Measurements from ENCODE around the gene COBL.

COBL gene

DNA sequence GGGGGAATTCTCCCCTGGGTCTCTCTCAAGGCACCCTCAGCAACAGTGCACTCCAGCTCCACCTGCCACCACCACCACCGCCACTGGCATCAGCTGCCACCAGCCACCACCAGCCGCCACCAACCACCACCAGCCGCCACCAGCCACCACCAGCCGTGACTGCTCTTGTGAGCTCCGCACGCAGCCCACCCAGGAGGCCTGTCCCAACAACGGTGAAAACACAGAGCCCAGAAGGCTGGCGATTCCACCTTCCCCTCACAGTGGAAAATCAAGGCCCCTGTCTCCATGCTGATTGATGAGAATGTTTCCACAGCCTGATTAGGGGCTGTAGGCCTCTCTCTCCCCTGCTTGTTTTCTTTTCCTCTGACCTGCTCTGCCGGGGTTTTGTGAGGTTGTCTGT, 41.1 kb downstream of the COBL start:
- DNase-seq (ENCODE audit: low read depth), result no peak

DNA sequence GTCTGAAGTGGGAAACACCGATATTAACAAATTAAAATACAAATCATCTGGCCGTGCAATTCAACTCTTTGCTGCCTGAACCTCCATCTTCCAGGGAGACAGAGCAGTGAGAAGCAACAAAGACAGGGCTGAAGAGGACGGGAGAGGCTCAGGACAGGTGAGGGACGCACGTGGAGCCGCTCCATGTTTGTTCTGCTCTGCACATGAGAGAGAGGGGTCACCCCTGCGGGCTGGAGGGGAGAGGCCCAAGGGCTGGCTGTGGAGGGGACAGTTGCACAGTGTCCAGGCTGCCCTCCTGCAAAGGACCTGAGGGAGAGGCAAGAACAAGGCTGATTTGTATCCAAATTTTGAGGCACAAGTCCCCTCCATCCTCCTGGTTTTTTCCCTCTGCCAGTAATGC, 41.7 kb downstream of the COBL start:
- no peak for DNase-seq (ENCODE audit: low read depth)

DNA sequence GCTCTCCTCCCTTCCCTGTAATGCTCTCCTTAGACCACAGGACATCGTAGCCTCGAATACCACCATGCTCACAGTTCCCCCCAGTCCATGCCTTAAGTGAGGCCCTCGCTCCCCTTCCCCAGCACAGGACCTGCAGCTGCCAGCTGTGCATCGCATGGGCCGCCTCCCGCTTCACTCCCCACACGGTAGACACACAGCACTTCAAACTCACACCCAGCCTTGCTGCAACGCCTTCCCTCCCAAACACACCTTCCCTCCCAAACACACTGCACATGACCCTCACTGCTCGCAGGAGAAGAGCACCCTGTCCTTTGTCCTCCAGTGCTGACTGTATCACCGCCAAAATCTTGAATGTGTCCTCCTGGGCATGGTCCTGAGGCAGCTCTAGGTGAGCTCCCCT, 42.6 kb downstream of the COBL start:
- no peak for DNase-seq (ENCODE audit: low read depth)

DNA sequence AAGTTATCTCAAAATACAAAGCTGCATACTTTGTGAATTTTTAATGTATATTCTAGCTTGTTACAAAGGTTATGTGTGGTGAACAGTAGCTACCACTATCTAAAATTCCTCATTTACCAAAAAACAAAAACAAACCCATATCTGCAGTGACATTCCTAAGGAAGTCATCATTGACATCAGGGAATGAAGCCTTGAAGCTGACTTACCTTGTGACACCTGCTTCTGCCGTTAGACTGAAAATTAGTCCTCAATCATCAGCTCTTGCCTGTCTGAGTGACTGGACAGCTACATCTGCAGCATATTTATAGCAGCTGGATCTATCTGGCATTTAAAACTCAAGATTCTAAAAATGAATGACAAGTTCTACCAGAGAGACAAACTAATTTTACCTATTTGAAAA, 43.2 kb downstream of the COBL start:
- DNase-seq (ENCODE audit: low read depth), result no peak

DNA sequence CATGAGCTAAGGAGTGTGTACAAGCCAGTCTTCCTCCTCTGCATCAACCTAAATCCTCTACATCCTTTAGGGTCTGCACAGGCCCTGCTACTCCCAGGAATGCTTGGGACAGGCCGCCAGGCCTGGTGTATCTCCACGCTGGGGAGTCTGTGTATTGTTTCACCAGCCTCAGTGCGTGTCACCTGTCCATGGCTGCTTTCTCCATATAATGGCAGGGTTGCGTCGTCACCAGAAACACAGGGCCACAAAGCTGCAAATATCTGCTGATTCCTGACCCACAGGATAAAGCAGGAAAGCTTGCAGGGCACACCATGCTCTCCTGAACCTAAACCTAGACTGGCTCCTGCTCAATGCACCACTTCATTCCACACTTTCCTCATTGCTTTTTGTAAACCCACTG, 45.6 kb downstream of the COBL start:
- no peak for DNase-seq (ENCODE audit: low read depth)

DNA sequence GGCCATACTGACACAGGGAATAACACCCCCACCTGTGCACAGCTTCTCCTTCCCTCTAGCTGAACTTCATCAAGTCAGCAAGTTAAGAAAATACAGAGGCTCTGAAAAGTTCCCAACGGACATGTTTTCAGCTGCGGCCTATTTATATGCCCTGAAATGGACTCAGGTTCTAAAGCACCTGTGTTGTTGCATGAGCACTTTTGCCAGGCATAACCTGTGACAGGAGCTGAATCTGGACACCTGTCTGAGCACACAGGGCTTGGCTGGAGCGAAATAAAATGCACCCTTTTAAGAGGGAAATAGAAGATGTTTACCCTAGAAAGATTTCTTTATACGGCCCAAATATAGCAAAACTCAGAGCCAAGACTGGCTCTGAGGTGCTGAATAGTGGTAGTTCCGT, 46.7 kb downstream of the COBL start:
- no peak for DNase-seq (ENCODE audit: low read depth)

DNA sequence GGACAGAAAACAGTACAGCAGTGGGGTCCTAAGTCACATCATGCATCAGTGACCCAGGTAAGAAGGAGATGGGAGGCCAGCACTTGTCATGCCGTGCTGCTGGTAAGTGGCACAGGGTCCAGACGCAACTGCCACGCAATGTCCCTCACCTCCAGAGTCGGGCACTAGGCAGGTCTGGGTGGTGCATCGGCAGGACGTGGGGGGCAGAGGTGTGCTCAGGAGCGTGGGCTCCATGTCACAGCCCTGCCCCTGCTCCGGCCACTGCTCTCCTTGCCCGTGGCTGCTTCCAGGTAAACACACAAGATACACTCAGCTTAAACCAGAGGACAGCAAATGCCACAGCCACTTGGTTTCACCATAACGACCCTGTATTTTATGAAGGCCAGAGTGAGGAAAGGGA, 47.3 kb downstream of the COBL start:
- DNase-seq (ENCODE audit: low read depth), result no peak

DNA sequence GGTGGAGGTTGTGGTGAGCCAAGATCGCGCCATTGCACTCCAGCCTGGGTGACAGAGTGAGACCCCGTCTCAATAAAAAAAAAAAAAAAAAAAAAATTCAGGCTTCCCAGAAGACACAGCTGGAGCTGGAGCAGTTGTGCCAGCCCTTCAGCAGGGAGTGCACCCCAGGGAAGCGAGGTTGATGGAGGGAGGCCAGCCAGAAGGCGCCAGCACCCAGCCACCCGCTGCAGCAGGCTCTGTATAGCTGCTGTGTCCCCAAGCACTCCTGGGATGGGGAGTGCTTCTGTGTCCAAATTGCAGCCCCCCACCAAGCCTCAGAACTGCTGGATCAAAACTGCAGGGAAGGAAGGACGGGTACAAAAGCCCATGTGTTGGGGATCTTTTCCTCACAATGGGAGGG, 47.8 kb downstream of the COBL start:
- no peak for DNase-seq (ENCODE audit: low read depth)

DNA sequence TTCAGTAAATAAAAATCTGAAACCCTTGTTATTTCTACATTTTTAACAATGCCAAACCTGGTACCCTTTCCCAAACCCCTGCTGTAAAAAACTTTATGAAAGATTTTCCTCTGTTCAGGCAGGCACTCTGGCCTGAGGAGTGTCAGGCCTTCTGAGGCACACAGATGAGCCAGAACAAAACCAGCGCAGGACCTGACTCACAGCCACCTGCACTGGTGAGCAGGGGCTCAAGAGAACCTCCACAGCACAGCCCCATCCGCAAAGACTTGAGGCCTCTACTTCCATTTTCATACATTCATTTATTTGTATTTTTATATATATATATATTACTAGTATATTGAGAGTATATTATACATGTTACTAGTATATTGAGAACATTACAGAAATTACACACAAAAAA, 49.4 kb downstream of the COBL start:
- no peak for DNase-seq (ENCODE audit: low read depth)

DNA sequence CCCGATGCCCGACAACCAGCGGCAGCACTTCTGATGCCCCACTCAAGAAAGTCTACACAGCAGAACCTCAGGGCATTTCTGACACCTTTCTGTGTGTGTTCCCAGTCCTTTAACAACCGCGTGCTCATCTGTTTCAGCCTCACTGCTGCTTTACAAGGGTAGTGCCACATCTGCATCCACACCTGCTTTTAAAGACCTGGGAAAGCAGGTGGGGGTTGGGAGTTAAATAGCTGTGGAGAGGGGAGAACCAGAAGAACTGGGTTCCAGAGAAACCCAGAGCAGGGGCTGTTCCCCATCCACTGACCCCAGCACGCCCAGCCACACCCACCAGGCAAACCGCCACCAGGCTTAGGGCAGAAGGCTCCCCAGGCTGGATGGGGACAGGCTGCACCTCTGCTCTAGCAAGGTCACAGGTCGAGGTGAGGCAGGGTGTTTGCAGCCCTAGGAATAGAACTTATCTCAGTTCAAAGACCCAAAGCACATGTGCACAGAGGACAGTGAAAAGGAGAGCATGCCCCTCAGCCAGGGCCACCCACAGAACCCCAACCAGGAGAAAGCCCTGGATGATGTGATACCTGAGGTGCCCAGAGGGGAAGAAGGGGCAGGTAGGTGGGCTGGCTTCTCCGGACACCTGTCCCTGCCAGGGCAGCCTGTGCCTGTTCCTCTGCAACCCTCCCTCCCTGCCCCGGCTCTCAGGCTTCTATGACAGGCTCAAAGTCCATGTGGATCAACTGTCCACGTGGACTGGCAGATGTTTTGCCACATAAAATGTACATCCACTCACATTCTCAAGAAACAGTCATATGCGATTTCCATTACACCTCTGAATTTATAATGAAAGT, 51.3 kb downstream of the COBL start:
- no peak for DNase-seq (ENCODE audit: low read depth)

DNA sequence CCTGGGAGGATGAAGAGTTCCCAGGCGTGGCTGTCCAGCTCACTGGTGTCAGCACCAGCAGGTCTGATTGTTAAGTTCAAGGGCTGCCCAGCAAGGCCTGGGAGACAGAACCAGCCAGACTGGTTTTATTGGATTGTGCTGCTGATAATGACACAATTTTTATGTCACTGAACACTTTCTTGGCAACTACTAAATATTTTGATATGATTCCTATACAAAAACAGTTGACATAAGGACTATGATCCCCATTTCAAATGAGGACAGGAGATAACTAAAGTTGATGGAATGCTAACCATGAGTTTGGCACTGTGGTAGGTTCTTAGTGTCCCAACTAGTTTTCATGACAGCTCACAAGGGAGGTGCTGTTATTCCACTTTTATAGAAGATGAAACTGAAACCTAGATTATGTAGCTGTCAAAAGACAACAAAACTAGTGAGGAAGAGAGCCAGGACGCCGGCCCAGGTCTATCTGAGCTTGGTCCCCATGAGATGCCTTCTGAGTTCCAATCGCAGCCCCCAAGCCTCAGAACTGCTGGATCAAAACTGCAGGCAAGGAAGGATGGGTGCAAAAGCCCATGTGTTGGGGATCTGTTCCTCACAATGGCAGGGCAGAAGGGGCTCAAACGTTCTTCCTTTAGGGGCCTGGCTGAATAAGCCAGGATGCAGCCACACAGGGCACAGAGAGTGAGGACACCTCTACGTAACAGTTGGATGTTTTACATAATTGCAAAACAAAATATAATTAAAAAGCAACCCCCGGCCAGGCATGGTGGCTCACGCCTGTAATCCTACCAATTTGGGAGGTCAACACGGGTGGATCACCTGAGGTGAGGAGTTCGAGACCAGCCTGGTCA, 52.8 kb downstream of the COBL start:
- DNase-seq (ENCODE audit: low read depth), result no peak

DNA sequence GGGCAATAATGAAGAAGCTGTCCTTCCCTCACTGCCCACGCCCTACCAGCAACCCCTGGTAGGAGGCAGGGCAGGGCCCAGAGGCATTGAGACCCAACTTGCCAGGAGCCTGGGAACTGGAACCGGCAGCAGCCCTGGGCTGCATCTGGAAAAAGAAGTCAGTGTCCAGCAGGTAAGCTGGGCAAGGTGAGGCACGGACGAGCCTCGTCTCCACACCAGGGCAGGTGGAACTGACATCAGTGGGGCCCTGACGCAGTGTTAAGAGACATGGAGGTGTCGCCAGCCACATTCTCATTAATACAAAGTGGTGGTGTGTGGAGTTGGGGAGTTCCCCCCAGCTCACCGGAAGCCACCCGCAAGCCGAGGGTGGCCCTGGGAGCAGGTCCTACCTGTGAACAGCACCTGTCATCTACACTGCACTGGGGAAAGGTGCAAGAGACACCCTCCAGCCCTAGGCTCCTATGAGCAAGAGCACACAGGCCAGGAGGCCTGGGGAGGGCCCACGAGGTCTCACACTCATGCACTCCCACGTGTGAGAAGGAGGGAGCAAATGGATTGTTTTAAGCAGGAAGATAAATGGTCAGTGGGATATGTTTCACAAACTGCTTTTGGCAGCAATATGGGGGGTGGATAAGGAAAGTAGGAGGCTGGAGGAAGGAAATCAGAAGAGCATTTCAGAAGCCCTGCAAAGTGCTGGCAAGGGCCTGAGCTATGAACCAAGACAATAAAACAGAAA, 53.6 kb downstream of the COBL start:
- no peak for DNase-seq (ENCODE audit: low read depth)

DNA sequence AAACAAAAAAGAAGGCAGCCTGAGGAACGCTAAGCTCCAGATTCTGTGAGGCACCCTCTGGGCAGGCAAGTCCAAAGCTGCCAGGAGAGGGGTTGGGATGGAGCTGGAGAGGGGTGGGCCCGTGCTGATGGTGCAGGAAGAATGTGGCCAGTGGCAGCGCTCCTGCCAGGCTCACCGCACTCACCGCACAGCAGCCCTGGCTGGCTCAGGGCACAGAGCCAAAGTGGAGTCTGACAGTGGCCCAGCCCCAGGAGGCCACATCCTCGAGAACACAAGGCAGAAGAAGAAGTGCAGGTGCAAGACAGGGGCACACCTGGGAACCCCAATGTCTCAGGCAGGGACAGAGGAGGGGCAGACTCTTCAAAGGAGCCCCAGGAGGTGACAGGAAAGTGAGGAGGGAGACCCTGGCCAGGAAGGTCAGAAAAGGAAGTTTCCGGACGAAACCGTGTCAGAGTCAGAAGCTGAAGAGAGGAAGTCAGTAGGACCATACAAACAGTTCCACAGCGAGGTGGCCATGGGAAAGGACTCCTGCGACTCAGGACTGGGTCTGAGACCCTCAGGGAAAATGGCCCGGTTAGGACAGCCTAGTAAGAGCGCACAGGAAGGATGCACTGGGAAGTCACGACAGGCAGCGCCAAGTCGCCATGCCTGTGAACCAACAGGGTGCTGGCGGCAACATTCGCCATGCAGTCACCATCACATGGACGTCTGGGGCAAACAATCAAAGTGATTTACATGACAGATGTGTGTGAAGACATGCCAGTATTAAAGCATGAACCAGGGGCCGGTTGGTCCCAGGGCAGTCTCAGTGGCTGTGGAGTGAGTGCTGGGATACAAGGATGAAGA, 54.4 kb downstream of the COBL start:
- no peak for DNase-seq (ENCODE audit: low read depth)

DNA sequence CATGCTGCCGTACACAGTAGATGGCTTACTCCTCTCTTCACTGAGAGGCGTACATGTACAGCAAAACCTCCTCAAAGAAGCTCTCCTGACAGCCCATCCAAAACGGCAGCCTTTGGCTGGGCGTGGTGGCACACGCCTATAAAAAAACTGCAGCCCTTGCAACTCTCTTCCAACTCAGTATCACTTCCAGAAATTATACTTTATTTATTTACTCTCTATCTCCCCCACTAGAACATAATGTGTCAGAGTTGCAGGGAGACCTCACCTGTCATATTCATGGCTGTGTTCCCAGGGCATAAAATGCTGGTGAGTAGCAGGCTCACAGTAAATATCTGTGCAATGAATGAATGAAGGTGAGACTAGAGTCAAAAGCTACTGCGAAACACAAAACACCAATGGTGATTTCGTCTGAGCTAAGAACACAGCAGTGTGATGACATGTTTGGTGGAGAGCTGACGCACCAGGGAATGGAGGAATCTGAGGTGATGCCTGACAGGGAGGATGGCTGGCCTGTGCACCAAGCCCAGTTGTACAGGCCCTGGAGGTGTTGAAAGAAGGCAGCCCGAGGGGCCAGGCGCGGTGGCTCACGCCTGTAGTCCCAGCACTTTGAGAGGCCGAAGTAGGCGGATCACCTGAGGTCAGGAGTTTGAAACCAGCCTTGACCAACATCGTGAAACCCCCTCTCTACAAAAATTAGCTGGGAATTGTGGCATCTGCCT, 55.3 kb downstream of the COBL start:
- DNase-seq (ENCODE audit: low read depth), result no peak

DNA sequence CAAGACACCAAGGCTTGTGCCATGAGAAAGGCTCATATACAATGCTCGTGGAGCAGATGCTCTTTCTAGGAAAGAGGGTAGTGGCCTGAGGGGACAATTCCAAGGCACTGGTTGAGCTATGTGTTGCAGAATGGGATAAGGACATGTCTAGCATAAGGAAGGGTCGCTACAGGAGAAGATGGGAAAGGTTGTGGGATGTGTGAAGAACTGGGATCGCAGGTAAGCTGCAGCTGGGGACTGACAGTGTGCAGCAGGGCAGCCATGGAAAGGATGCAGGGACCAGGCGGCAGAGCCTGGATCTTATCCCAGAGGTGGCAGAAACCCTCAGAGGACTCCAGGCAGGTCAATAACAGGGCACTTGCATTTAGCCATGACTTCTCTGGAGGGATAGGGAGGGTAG, 56.1 kb downstream of the COBL start:
- no peak for DNase-seq (ENCODE audit: low read depth)

DNA sequence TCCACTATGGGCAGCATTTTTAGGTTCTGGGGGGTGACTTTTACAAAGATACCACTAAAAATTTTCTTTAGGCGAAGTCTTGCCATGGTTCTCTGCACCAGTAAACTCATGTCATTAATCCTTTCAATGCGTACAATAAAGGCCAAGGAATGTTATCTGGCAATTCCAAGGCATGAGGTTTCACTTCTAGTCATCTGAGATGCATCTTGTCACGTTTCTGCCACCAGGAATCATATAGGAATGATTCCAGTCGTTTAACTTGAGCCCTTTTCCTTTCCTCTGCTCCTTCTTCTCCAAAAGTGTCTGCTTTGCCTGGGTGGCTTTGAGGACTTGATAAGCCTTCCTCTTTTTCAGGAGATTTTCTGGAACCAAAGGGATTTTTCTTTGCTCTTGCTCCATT, 56.8 kb downstream of the COBL start:
- no peak for DNase-seq (ENCODE audit: low read depth)

DNA sequence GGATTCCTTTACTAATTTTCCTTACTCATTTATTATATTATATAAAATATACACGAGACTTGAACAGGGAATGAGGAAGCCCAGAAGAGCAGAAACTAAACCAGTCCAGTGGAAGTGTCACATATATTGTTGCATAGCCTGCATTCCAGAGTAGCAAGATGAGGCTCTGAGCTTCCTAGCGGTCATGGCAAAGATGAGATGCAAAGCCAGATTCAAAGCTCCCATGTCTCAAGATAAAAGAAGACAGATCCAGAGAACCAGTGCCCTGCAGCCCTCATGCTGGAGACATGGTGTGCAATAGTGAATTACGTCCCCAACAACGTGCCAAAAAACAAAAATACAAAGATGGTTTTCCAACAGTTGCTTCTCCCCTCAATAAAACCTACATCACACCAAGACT, 59.7 kb downstream of the COBL start:
- DNase-seq (ENCODE audit: low read depth), result no peak

DNA sequence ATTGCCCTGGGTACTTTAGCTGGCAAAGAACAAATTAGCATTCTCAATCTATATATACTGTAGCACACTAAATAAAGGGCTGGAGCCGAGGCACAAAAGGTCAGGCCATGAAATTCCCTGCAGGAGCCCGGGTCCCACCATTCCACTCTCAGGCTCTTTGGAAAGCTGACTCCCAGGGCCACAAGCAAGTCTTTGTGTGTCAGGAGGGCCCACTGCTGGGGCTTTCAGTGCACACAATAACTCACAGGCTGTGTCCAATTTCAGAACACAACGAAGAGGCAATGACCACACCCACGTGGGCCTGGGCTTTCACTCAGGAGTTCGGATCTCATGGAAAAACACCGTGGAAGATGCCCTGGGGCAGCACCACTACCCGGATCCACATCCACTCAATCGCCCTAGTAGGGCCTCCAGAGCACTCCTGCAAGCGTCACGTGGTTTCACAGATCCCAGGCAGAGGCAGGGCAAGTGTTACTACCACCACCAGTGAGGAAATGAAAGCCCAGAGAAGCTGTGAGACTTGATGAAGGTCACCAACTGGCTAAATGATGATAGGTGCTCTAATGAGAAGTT, 60.3 kb downstream of the COBL start:
- DNase-seq (ENCODE audit: low read depth), result no peak

DNA sequence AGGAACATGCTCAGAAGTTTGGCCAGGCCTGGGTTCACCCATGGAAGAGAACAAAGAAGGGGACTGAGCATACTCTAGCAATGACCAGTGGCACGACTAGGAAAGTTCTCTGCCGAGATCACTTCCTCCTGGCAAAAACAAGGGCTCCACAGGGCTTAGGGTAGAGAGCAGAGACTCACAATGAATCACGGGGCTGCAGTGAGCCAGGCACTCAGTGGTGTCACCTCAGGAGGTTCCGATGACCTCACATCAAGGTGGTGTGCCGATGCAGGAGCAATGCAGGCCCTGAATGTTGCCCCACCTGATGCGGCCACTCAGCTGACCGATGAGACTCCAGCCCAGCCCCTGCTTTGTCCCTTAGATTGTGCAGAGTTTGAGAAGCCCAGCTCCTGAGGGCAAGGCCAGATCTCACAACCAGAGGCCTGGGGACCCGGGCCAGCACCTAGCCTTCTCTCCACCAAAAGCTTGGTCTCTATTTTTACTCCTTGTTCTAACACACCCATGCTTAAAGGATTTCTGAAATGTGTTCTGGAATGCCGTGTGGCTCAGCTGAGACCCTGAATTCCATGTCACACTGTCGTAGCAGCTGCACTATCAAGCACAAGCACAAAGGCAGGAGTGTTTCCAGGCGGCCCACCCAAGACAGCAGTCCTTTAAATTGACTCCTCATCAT, 60.9 kb downstream of the COBL start:
- DNase-seq (ENCODE audit: low read depth), result no peak

DNA sequence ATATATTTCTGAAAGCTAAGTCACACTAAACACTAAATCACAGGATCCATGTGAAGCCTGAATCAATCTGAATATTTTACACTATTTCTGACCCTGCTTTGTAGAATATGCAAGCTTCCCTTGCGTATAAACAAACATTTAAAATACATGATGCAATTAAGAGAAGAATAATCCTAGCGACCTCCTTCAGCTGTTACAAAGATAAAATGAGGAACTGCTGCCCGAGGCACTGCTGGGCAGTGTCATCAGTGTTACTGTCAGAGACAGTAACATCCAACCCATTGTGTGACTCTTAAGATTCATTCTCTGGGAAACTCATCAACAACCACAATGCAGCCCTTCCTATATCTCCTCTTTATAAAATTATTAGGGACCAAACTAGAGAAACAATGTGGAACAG, 61.6 kb downstream of the COBL start:
- DNase-seq (ENCODE audit: low read depth), result no peak
